COR-L47 (cell line): Measurements from ENCODE around the gene HNRNPH1.

Experiments used
- DNase-seq: peaks from one replicate; lab custom pipeline; 2025; lab: John Stamatoyannopoulos, UW

The HNRNPH1 gene

GRCh38 chr5:179621551-179622214 lies 1.8 kb downstream of the HNRNPH1 start:
- no peak for DNase-seq

- DNase-seq, result no peak
These were observed 2.6 kb downstream of the HNRNPH1 start for GRCh38 chr5:179620703-179621350.

- DNase-seq, result no peak
These were observed 3.2 kb downstream of the HNRNPH1 start for GRCh38 chr5:179620293-179620692.

- no peak for DNase-seq
These were observed 3.7 kb downstream of the HNRNPH1 start for GRCh38 chr5:179619776-179620175.

GRCh38 chr5:179618923-179619554 lies 4.4 kb downstream of the HNRNPH1 start:
- peak; percentile 32 for DNase-seq

- DNase-seq, result no peak
These were observed 5.5 kb downstream of the HNRNPH1 start for GRCh38 chr5:179617930-179618329.

GRCh38 chr5:179616002-179616594 lies 7.4 kb downstream of the HNRNPH1 start:
- DNase-seq, result no peak

- DNase-seq, result no peak
These were observed 8.3 kb downstream of the HNRNPH1 start for GRCh38 chr5:179615203-179615602.

- no peak for DNase-seq
These were observed 8.7 kb downstream of the HNRNPH1 start for GRCh38 chr5:179614745-179615144.

- no peak for DNase-seq
These were observed 9.9 kb downstream of the HNRNPH1 start for GRCh38 chr5:179613460-179614071.

GRCh38 chr5:179612577-179613459 lies 10.7 kb downstream of the HNRNPH1 start:
- no peak for DNase-seq

GRCh38 chr5:179610903-179611265 lies 12.6 kb downstream of the HNRNPH1 start:
- DNase-seq, result no peak

GRCh38 chr5:179610109-179610902 lies 13.2 kb downstream of the HNRNPH1 start:
- DNase-seq, result no peak

GRCh38 chr5:179609834-179610108 lies 13.7 kb downstream of the HNRNPH1 start:
- DNase-seq, result no peak

GRCh38 chr5:179608131-179608581 lies 15.3 kb downstream of the HNRNPH1 start:
- DNase-seq, result no peak

- no peak for DNase-seq
These were observed 16.1 kb downstream of the HNRNPH1 start for GRCh38 chr5:179607160-179607931.

- DNase-seq, result no peak
These were observed 16.6 kb downstream of the HNRNPH1 start for GRCh38 chr5:179606910-179607159.

GRCh38 chr5:179606071-179606909 lies 17.2 kb downstream of the HNRNPH1 start:
- no peak for DNase-seq

- no peak for DNase-seq
These were observed 18.2 kb downstream of the HNRNPH1 start for GRCh38 chr5:179605026-179605833.
